GM12872 (cell line): ENCODE data around the gene PITX1.

Source experiments
- CTCF ChIP-seq: IDR thresholded peaks from 3 replicates; pipeline ENCODE4 v1.5.1; 2011; ENCODE audit warnings: low read depth, mild to moderate bottlenecking, low read length, moderate library complexity; ENCODE audit not compliant: insufficient read depth

The PITX1 gene

GRCh38 chr5:135008556-135008955, 25.5 kb downstream of the PITX1 start:
- no peak for TF ChIP-seq CTCF

GRCh38 chr5:135007749-135008363, 26.2 kb downstream of the PITX1 start:
- TF ChIP-seq CTCF, result no peak

GRCh38 chr5:135007305-135007704, 26.7 kb downstream of the PITX1 start:
- no peak for TF ChIP-seq CTCF

- no peak for TF ChIP-seq CTCF
These were observed 29.0 kb downstream of the PITX1 start for GRCh38 chr5:135005076-135005475.

- TF ChIP-seq CTCF, result no peak
These were observed 29.7 kb downstream of the PITX1 start for GRCh38 chr5:135004376-135004775.

DNA sequence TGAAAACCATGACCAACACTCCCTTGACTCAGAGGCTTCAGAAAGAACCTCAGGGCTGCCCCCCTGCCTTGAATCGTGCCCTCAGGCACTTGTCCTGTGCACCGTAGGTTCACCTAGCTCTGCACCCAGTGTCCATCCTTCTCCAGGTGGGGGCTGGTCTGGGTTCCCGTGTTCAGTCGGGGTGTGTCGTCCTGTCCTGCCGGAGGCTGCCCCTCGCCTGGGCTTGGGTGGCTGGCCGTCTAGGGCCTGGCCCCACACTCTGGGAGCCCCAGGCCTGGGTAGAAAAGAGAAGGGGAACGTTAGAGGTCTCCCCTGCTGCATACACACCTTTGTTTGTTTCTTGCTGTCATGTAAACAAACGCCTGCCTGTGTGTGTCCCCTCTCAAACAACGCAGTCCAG, 37.0 kb downstream of the PITX1 start:
- no peak for TF ChIP-seq CTCF

DNA sequence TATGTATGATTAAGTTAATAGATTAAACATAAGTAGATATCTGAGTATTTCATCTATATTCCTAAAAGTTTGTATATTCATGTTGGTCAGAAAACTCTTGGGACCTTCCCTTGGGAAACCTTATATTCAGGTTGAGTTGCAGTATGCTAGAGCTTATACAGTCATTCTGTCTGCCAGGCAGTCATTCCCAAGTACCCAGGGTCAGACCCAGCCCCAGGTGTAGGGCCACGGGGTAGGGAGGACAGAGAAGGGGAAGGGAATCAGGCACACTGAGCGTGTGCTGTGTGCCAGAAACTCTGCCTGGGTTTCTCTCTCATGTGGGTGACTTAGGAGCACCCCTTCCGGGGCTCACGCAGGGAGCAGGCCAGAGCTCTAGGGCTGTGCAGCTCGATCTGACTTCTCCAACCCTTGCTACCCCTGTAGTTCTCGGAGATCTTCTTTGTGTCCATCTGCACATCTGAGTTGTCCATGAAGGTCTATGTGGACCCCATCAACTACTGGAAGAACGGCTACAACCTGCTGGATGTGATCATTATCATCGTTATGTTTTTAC, 38.1 kb downstream of the PITX1 start:
- TF ChIP-seq CTCF, result no peak
